ENCODE results near the gene LIN7C. TPM values are rescaled to one million over a fixed set of nuclear protein-coding genes. Genes with fewer than 3 reads are reported as not detected.

Gene LIN7C
- total and polyA plus RNA-seq, 9 of the 15 experiments (the other 6 are each of a cell fraction or from before 2014, with no cell fraction given), result 10.8 to 52.7 (median 21.5) TPM

GRCh38 chr11:27509908-27510307 lies 3.3 kb upstream of the LIN7C start (continued):
- TF ChIP-seq TAF15 (IDR thresholded peaks at IDR 0.05; ENCODE audit: low read depth, low read length), result no peak
- peak; percentile 7; the same call in 1 of the 2 replicates for TF ChIP-seq PKNOX1 (IDR thresholded peaks at IDR 0.05)
- TF ChIP-seq PTBP1 (IDR thresholded peaks at IDR 0.05; ENCODE audit: low read depth, low read length), result no peak
- peak; percentile 20; the same call in 1 of the 2 replicates for TF ChIP-seq ARID1B (IDR thresholded peaks at IDR 0.05)
- TF ChIP-seq TBP (optimal IDR thresholded peaks at IDR 0.05; ENCODE audit: low read depth, low read length), result no peak
- TF ChIP-seq MEIS2 (IDR thresholded peaks at IDR 0.05; ENCODE audit: partially characterized antibody), result peak; percentile 17
- TF ChIP-seq ZFP1 (CRISPR knock-in tag; IDR thresholded peaks at IDR 0.05), result no peak
- TF ChIP-seq, protein P1, sequence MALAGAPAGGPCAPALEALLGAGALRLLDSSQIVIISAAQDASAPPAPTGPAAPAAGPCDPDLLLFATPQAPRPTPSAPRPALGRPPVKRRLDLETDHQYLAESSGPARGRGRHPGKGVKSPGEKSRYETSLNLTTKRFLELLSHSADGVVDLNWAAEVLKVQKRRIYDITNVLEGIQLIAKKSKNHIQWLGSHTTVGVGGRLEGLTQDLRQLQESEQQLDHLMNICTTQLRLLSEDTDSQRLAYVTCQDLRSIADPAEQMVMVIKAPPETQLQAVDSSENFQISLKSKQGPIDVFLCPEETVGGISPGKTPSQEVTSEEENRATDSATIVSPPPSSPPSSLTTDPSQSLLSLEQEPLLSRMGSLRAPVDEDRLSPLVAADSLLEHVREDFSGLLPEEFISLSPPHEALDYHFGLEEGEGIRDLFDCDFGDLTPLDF (CRISPR knock-in tag; IDR thresholded peaks at IDR 0.05), result no peak
- TF ChIP-seq, protein P2, sequence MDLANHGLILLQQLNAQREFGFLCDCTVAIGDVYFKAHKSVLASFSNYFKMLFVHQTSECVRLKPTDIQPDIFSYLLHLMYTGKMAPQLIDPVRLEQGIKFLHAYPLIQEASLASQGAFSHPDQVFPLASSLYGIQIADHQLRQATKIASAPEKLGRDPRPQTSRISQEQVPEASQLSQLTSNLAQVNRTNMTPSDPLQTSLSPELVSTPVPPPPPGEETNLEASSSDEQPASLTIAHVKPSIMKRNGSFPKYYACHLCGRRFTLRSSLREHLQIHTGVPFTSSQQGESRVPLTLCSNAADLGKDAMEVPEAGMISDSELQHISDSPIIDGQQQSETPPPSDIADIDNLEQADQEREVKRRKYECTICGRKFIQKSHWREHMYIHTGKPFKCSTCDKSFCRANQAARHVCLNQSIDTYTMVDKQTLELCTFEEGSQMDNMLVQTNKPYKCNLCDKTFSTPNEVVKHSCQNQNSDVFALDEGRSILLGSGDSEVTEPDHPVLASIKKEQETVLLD (IDR thresholded peaks at IDR 0.05), result no peak
- peak; percentile 42; the same call in 1 of the 2 replicates for TF ChIP-seq SOX6 (IDR thresholded peaks at IDR 0.05)
- TF ChIP-seq, protein P3, sequence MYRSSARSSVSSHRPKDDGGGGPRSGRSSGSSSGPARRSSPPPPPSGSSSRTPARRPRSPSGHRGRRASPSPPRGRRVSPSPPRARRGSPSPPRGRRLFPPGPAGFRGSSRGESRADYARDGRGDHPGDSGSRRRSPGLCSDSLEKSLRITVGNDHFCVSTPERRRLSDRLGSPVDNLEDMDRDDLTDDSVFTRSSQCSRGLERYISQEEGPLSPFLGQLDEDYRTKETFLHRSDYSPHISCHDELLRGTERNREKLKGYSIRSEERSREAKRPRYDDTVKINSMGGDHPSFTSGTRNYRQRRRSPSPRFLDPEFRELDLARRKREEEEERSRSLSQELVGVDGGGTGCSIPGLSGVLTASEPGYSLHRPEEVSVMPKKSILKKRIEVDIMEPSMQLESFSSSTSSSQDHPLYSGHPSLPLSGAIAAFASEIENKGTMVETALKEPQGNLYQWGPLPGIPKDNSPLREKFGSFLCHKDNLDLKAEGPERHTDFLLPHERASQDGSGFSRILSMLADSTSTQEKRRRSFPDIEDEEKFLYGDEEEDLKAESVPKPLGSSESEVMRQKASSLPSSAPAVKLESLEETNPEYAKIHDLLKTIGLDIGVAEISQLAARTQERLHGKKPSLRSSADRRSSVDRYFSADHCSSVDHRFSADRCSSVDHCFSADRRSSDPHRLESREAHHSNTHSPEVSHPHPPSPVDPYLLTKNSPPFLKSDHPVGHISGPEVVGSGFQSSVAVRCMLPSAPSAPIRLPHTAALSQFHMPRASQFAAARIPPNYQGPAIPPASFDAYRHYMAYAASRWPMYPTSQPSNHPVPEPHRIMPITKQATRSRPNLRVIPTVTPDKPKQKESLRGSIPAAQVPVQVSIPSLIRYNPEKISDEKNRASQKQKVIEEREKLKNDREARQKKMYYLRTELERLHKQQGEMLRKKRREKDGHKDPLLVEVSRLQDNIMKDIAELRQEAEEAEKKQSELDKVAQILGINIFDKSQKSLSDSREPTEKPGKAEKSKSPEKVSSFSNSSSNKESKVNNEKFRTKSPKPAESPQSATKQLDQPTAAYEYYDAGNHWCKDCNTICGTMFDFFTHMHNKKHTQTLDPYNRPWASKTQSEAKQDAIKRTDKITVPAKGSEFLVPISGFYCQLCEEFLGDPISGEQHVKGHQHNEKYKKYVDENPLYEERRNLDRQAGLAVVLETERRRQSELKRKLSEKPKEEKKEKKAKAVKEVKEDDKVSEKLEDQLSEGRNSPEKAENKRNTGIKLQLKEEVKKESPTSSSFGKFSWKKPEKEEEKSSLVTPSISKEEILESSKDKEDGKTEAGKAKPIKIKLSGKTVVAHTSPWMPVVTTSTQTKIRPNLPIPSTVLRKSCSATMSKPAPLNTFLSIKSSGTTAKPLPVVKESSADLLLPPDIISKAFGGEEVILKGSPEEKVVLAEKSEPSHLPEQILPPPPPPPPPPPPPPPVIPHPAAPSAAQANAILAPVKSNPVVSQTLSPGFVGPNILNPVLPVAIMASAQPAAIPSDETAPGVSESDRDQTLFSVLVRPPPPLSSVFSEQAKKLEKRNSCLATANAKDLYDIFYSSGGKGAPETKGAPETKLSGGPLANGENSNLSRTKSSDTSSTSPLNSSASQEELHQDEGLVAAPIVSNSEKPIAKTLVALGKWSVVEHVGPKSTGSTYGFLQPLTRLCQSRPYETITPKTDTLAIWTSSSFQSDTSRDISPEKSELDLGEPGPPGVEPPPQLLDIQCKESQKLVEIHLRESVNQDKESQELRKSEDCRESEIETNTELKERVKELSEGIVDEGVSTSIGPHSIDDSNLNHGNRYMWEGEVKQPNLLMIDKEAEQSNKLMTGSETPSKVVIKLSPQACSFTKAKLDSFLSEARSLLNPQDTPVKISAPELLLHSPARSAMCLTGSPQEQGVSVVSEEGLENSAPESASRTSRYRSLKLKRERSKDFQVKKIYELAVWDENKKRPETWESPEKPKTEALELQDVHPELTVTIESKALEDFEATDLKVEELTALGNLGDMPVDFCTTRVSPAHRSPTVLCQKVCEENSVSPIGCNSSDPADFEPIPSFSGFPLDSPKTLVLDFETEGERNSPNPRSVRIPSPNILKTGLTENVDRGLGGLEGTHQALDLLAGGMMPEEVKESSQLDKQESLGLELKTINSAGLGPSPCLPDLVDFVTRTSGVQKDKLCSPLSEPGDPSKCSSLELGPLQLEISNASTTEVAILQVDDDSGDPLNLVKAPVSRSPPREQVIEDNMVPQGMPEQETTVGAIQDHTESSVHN (IDR thresholded peaks at IDR 0.05; ENCODE audit: borderline replicate concordance in 1 of 2, low read depth in 1 of 2), result peak in 1 of 2 experiments; percentile 92; a peak in 2 of 4 replicates
- TF ChIP-seq, protein P4, sequence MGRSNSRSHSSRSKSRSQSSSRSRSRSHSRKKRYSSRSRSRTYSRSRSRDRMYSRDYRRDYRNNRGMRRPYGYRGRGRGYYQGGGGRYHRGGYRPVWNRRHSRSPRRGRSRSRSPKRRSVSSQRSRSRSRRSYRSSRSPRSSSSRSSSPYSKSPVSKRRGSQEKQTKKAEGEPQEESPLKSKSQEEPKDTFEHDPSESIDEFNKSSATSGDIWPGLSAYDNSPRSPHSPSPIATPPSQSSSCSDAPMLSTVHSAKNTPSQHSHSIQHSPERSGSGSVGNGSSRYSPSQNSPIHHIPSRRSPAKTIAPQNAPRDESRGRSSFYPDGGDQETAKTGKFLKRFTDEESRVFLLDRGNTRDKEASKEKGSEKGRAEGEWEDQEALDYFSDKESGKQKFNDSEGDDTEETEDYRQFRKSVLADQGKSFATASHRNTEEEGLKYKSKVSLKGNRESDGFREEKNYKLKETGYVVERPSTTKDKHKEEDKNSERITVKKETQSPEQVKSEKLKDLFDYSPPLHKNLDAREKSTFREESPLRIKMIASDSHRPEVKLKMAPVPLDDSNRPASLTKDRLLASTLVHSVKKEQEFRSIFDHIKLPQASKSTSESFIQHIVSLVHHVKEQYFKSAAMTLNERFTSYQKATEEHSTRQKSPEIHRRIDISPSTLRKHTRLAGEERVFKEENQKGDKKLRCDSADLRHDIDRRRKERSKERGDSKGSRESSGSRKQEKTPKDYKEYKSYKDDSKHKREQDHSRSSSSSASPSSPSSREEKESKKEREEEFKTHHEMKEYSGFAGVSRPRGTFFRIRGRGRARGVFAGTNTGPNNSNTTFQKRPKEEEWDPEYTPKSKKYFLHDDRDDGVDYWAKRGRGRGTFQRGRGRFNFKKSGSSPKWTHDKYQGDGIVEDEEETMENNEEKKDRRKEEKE (IDR thresholded peaks at IDR 0.05; ENCODE audit: borderline replicate concordance in 1 of 2, control insufficient read depth in 1 of 2, low read depth in 2 of 2, low read length in 1 of 2), result no peak
